HL-60 (cell line): ENCODE results near the gene MAD1L1.

ENCODE experiments used
- CTCF ChIP-seq: IDR thresholded peaks from one replicate; pipeline ENCODE4 v1.5.1; 2011; ENCODE audit warnings: low read length, control low read depth, inconsistent platforms; ENCODE audit not compliant: insufficient read depth
- POLR2AphosphoS5 ChIP-seq: IDR thresholded peaks from 2 replicates; pipeline ENCODE4 v1.6.1; 2012; ENCODE audit warnings: low read depth
- REST ChIP-seq: IDR thresholded peaks from 2 replicates; pipeline ENCODE4 v1.6.1; 2012; ENCODE audit warnings: low read depth; ENCODE audit not compliant: insufficient replicate concordance

GRCh38 chr7:2164646-2165045 lies 68.1 kb downstream of the MAD1L1 start:
- TF ChIP-seq CTCF: no peak
- no peak for TF ChIP-seq POLR2AphosphoS5
- no peak for TF ChIP-seq REST
